ENCODE results near the gene FRK. TPM values are rescaled to one million over a fixed set of nuclear protein-coding genes. Genes with fewer than 3 reads are reported as not detected.
"Not testable (repeated sequence)": the region's sequence is repeated elsewhere in the genome, so short reads cannot be mapped to it uniquely, and the experiment has no call there.

Gene FRK
- polyA plus RNA-seq, 3 donors = not detected

DNA sequence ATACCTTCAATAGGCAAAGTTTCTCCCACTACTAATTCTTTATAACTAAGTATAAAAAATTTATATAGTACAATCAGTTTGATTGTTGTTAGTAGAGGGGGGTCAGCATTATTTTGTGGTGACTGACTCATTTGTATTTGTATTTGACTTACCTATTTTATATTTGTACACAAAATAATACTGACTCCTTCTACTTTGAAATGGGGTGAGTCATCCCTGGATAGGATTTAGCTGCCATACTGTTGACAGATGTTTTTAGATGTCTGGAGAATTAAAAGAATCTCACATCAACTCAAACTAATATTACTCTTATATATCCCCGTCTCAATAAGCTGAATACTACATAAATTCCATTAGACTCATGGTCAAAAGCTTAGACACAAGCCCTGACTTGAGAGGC is 114.9 kb downstream of the FRK start:
- H3K4me1 ChIP-seq (ENCODE audit: control insufficient read depth in 1 of 2, insufficient read depth in 2 of 2, low read length in 2 of 2) = no peaks in the 10 kb centered on the region
- H3K27me3 ChIP-seq (ENCODE audit: control insufficient read depth in 2 of 2, insufficient read depth in 2 of 2, low read length in 2 of 2) = no peaks in the 10 kb centered on the region
- H2AFZ ChIP-seq (ENCODE audit: insufficient read depth, low read depth, low read length, poor library complexity, severe bottlenecking) = no peak overlapping the region
- Mint-ChIP-seq H3K36me3 (no peaks in the 10 kb centered on the region), H3K27me3 (ENCODE audit: low read depth in 3 of 3) (no peaks in the 10 kb centered on the region), H3K4me3 (no peak overlapping the region), H3K4me1 (no peaks in the 10 kb centered on the region), H3K27ac (no peak overlapping the region), H3K9me3 (peaks cover 0 to 11% (median 5%) of the 10 kb centered on the region in 7 donors)
- no peak overlapping the region for H3K9ac ChIP-seq (ENCODE audit: insufficient read depth, low read length, poor library complexity, severe bottlenecking)
- no CpG with 5 or more reads among the region's 1 CpG for WGBS (ENCODE audit: insufficient coverage)
- DNase-seq = no peak
- no peak overlapping the region for H3K4me3 ChIP-seq (replicated peaks in 1 of 3; ENCODE audit: low read depth in 2 of 3, low read length in 3 of 3)
- intact Hi-C loops (cut with micrococcal nuclease) = no loop called here
- H3K79me2 ChIP-seq (ENCODE audit: insufficient read depth, low read length) = no peaks in the 10 kb centered on the region
- no peak overlapping the region for H3K27ac ChIP-seq (ENCODE audit: low read depth in 1 of 2, low read length in 2 of 2)
- no peaks in the 10 kb centered on the region for H3K36me3 ChIP-seq (replicated peaks in 1 of 2; ENCODE audit: control insufficient read depth in 1 of 2, insufficient read depth in 2 of 2, low read length in 2 of 2)
- TF ChIP-seq, protein P1, sequence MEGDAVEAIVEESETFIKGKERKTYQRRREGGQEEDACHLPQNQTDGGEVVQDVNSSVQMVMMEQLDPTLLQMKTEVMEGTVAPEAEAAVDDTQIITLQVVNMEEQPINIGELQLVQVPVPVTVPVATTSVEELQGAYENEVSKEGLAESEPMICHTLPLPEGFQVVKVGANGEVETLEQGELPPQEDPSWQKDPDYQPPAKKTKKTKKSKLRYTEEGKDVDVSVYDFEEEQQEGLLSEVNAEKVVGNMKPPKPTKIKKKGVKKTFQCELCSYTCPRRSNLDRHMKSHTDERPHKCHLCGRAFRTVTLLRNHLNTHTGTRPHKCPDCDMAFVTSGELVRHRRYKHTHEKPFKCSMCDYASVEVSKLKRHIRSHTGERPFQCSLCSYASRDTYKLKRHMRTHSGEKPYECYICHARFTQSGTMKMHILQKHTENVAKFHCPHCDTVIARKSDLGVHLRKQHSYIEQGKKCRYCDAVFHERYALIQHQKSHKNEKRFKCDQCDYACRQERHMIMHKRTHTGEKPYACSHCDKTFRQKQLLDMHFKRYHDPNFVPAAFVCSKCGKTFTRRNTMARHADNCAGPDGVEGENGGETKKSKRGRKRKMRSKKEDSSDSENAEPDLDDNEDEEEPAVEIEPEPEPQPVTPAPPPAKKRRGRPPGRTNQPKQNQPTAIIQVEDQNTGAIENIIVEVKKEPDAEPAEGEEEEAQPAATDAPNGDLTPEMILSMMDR (IDR thresholded peaks at IDR 0.05) = no peak
- no peak overlapping the region for H3K4me2 ChIP-seq (replicated peaks; ENCODE audit: extremely low read depth, low read length, poor library complexity, severe bottlenecking)
- H3K9me3 ChIP-seq (replicated peaks in 1 of 2; ENCODE audit: control insufficient read depth in 1 of 2, insufficient read depth in 1 of 2, low read length in 2 of 2) = no peaks in the 10 kb centered on the region
- no peaks in the 10 kb centered on the region for H4K20me1 ChIP-seq (ENCODE audit: insufficient read depth, low read length)

DNA sequence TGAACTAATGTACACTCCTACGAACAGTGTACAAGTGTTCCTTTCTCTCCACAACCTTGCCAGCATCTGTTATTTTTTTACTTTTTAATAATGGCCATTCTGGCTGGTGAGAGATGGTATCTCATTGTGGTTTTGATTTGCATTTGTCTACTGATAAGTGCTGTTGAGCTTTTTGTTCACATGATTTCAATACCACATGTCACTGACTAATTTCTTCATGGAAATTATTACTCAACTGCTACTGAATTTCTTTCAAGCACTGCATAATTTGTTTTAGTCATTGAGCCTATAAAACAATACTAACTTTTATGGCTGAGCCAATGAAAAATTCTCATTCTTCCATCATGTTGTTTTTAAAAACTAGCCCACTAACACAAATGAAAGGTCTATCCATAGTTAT is 115.4 kb downstream of the FRK start:
- Mint-ChIP-seq H3K27me3 (ENCODE audit: low read depth in 3 of 3) (no peaks in the 10 kb centered on the region), H3K27ac (no peak overlapping the region), H3K9me3 (peaks cover 0 to 9% (median 6%) of the 10 kb centered on the region in 7 donors), H3K36me3 (no peaks in the 10 kb centered on the region), H3K4me3 (no peak overlapping the region), H3K4me1 (no peaks in the 10 kb centered on the region)
- Histone ChIP-seq H3K36me3 (replicated peaks in 1 of 2; ENCODE audit: control insufficient read depth in 1 of 2, insufficient read depth in 2 of 2, low read length in 2 of 2) (no peaks in the 10 kb centered on the region), H3K9ac (ENCODE audit: insufficient read depth, low read length, poor library complexity, severe bottlenecking) (no peak overlapping the region), H3K4me2 (replicated peaks; ENCODE audit: extremely low read depth, low read length, poor library complexity, severe bottlenecking) (no peak overlapping the region), H3K4me1 (ENCODE audit: control insufficient read depth in 1 of 2, insufficient read depth in 2 of 2, low read length in 2 of 2) (no peaks in the 10 kb centered on the region), H3K27me3 (ENCODE audit: control insufficient read depth in 2 of 2, insufficient read depth in 2 of 2, low read length in 2 of 2) (no peaks in the 10 kb centered on the region), H3K79me2 (ENCODE audit: insufficient read depth, low read length) (no peaks in the 10 kb centered on the region), H3K27ac (ENCODE audit: low read depth in 1 of 2, low read length in 2 of 2) (no peak overlapping the region), H4K20me1 (ENCODE audit: insufficient read depth, low read length) (no peaks in the 10 kb centered on the region), H3K9me3 (replicated peaks in 1 of 2; ENCODE audit: control insufficient read depth in 1 of 2, insufficient read depth in 1 of 2, low read length in 2 of 2) (no peaks in the 10 kb centered on the region), H3K4me3 (replicated peaks in 1 of 3; ENCODE audit: low read depth in 2 of 3, low read length in 3 of 3) (no peak overlapping the region), H2AFZ (ENCODE audit: insufficient read depth, low read depth, low read length, poor library complexity, severe bottlenecking) (no peak overlapping the region)
- intact Hi-C loops (cut with micrococcal nuclease) = no loop called here
- no CpG with 5 or more reads among the region's 1 CpG for WGBS (ENCODE audit: insufficient coverage)
- TF ChIP-seq, protein P1 (IDR thresholded peaks at IDR 0.05) = no peak
- no peak for DNase-seq

DNA sequence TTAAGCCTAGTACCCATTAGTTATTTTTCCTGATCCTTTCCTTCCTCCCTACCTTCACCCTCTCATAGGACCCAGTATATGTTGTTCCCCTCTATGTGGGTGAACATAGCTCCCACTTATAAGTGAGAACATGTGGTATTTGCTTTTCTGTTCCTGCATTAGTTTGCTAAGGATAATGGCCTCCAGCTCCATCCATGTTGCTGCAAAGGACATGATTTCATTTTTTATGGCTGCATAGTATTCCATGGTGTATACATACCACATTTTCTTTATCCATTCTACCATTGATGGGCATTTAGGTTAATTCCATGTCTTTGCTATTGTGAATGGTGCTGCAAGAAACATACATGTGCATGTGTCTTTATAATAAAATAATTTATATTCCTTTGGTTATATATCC is 115.9 kb downstream of the FRK start:
- intact Hi-C loops (cut with micrococcal nuclease); H3K79me2 ChIP-seq (ENCODE audit: insufficient read depth, low read length); H3K4me3 Mint-ChIP-seq; H3K9me3 Mint-ChIP-seq; DNase-seq; H3K4me3 ChIP-seq (replicated peaks in 1 of 3; ENCODE audit: low read depth in 2 of 3, low read length in 3 of 3); H3K27ac Mint-ChIP-seq; H3K9ac ChIP-seq (ENCODE audit: insufficient read depth, low read length, poor library complexity, severe bottlenecking); H3K9me3 ChIP-seq (replicated peaks in 1 of 2; ENCODE audit: control insufficient read depth in 1 of 2, insufficient read depth in 1 of 2, low read length in 2 of 2); H3K27ac ChIP-seq (ENCODE audit: low read depth in 1 of 2, low read length in 2 of 2); H2AFZ ChIP-seq (ENCODE audit: insufficient read depth, low read depth, low read length, poor library complexity, severe bottlenecking); H3K4me2 ChIP-seq (replicated peaks; ENCODE audit: extremely low read depth, low read length, poor library complexity, severe bottlenecking); H3K27me3 Mint-ChIP-seq (ENCODE audit: low read depth in 3 of 3); H3K27me3 ChIP-seq (ENCODE audit: control insufficient read depth in 2 of 2, insufficient read depth in 2 of 2, low read length in 2 of 2); H3K4me1 Mint-ChIP-seq; H3K4me1 ChIP-seq (ENCODE audit: control insufficient read depth in 1 of 2, insufficient read depth in 2 of 2, low read length in 2 of 2); H3K36me3 ChIP-seq (replicated peaks in 1 of 2; ENCODE audit: control insufficient read depth in 1 of 2, insufficient read depth in 2 of 2, low read length in 2 of 2); H3K36me3 Mint-ChIP-seq; H4K20me1 ChIP-seq (ENCODE audit: insufficient read depth, low read length): not testable (repeated sequence)

DNA sequence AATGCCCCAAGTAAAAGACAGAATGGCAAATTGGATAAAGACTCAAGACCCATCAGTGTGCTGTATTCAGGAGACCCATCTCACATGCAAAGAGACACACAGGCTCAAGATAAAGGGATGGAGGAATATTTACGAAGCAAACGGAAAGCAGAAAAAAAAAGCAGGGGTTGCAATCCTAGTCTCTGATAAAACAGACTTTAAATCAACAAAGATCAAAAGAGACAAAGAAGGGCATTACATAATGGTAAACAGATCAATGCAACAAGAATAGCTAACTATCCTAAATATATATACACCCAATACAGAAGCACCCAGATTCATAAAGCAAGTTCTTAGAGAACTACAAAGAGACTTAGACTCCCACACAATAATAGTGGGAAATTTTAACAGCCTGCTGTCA is 123.2 kb downstream of the FRK start:
- H4K20me1 ChIP-seq (ENCODE audit: insufficient read depth, low read length); H3K36me3 Mint-ChIP-seq; H3K27ac Mint-ChIP-seq; DNase-seq; H3K4me2 ChIP-seq (replicated peaks; ENCODE audit: extremely low read depth, low read length, poor library complexity, severe bottlenecking); H3K4me3 Mint-ChIP-seq; H3K4me1 ChIP-seq (ENCODE audit: control insufficient read depth in 1 of 2, insufficient read depth in 2 of 2, low read length in 2 of 2); H3K4me1 Mint-ChIP-seq; H3K79me2 ChIP-seq (ENCODE audit: insufficient read depth, low read length); H3K27ac ChIP-seq (ENCODE audit: low read depth in 1 of 2, low read length in 2 of 2); H3K27me3 Mint-ChIP-seq (ENCODE audit: low read depth in 3 of 3); H3K4me3 ChIP-seq (replicated peaks in 1 of 3; ENCODE audit: low read depth in 2 of 3, low read length in 3 of 3); H3K36me3 ChIP-seq (replicated peaks in 1 of 2; ENCODE audit: control insufficient read depth in 1 of 2, insufficient read depth in 2 of 2, low read length in 2 of 2); H3K9ac ChIP-seq (ENCODE audit: insufficient read depth, low read length, poor library complexity, severe bottlenecking); H3K27me3 ChIP-seq (ENCODE audit: control insufficient read depth in 2 of 2, insufficient read depth in 2 of 2, low read length in 2 of 2); H2AFZ ChIP-seq (ENCODE audit: insufficient read depth, low read depth, low read length, poor library complexity, severe bottlenecking); intact Hi-C loops (cut with micrococcal nuclease): not testable (repeated sequence)
- no CpG with 5 or more reads among the region's 2 CpGs for WGBS (ENCODE audit: insufficient coverage)
- peaks cover 8 to 11% of the 10 kb centered on the region in 2 donors for H3K9me3 ChIP-seq (replicated peaks in 1 of 2; ENCODE audit: control insufficient read depth in 1 of 2, insufficient read depth in 1 of 2, low read length in 2 of 2)
- peaks cover 4 to 13% (median 8%) of the 10 kb centered on the region in 7 donors for H3K9me3 Mint-ChIP-seq
